Hematopoietic multipotent progenitor cell treated with erythropoietin and hydrocortisone succinate and interleukin-3 and kit ligand, for 4 days (in vitro differentiated cells): ENCODE results near the gene MPV17.
"Not testable (repeated sequence)": the region's sequence is repeated elsewhere in the genome, so short reads cannot be mapped to it uniquely, and the experiment has no call there.

Experiments
- DNase-seq: peaks from one replicate; pipeline ENCODE4 v3.0.0-alpha.2; 2015

MPV17 gene

GRCh38 chr2:27297195-27297594, 25.7 kb downstream of the MPV17 start:
- DNase-seq: no peak

GRCh38 chr2:27296481-27296880, 26.4 kb downstream of the MPV17 start:
- no peak for DNase-seq

DNA sequence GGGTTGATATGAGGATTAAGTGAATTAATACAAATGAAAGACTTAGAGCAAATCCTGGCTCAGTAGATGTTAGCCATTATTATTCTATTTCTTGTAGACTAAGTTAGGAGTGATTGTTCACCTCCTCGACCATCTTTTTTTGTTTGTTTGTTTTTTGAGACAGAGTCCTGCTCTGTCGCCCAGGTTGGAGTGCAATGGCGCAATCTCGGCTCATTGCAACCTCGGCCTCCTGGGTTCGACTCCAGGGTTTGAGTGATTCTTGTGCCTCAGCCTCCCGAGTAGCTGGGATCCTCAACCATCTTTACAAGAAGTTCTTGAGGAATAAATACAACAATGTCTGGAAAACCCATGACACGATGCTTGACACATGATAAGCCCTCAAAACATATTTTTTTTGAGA, 28.0 kb downstream of the MPV17 start:
- no peak for DNase-seq

DNA sequence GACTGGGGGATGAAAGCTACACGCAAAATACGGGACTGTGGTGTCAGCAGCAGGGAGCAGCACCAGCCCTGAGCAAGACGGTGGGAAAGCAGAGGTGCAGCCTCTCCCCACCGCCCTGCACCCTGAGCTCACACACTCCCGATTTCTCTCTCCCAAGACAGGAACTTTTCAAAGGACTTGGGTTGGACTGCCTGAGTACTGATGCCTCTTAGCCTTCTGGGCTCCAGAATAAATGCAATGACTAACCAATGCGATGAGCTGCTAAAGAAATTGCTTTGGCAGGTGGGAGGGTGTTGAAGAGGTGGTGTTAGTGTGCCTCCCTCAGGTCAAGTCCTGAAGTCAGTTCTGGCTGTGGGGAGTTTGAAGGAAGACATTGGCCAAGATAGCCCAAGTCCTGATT, 31.0 kb downstream of the MPV17 start:
- peak; percentile 35 for DNase-seq

GRCh38 chr2:27290549-27290948, 32.3 kb downstream of the MPV17 start:
- DNase-seq: peak; percentile 59

DNA sequence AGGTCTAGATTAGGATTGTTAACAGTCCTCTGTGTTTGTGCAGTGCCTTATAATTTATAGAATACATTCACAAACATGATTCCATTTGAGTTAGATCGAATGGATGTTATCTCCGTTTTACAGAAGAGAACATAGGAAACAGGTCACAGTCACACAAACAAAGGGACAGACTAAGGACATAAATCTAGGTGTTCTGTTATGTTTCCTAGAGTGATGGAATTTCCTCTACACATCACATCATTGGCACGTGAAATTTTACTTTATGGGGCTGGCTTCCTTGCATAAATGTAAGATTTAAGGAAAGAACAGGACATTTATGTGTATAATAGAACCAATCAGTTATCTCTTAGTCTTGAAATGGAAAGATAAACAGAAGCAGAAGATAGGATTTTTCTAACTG, 34.3 kb downstream of the MPV17 start:
- DNase-seq: no peak

GRCh38 chr2:27285481-27285880, 37.4 kb downstream of the MPV17 start:
- no peak for DNase-seq

- no peak for DNase-seq
These were observed 37.9 kb downstream of the MPV17 start for GRCh38 chr2:27284996-27285395.

GRCh38 chr2:27282892-27283291, 40.0 kb downstream of the MPV17 start:
- DNase-seq: no peak

GRCh38 chr2:27281855-27282559, 40.9 kb downstream of the MPV17 start, which contains the start of gene TRIM54:
TRIM54 (plus strand) TSS chr2:27282429; CDS start chr2:27282732, 303 bp downstream.
- DNase-seq: no peak

DNA sequence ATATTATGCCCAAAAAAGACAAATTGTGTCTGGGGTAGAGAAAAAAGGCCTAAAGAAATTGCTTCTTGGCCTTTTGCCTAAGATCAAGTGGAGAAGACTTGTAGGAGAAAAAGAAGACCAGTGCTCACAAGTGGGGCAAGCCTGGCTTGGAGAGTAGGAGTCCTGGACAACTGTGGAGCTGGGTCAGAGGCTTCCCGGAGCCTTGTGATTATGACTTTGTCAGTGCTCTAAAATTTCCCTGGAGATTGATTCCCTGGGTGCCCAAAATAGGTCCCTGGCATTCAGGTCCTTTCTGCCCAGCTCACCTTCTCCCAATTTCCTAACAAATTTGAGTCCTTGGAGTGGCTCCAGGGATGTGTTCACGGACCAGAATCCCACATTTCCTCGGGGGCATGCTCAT, 41.5 kb downstream of the MPV17 start:
- no peak for DNase-seq

DNA sequence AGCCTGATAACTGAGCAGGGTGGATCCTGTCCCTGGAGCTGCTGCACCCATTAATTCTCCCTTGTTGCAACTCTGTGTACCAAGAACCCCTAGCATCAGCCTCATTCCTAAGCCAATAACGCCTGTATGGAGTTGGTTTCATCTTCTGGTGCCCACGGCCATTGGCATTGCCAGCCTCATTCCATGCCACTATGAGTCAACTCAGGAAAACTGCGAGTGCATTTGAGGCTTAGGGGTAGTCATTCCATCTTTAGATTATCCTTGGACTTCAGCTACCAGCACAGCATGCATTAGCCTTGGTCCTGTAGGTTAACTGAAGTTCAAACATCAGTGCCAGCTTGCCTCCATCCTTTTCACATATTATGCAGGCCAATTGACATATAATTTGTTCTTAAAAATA, 42.1 kb downstream of the MPV17 start:
- no peak for DNase-seq

- no peak for DNase-seq
These were observed 44.9 kb downstream of the MPV17 start for GRCh38 chr2:27278010-27278409.

GRCh38 chr2:27275211-27276150, 47.4 kb downstream of the MPV17 start, which contains the start of gene DNAJC5G:
DNAJC5G (plus strand) TSS chr2:27275433; CDS start chr2:27276729, 1,296 bp downstream.
- DNase-seq: no peak

DNA sequence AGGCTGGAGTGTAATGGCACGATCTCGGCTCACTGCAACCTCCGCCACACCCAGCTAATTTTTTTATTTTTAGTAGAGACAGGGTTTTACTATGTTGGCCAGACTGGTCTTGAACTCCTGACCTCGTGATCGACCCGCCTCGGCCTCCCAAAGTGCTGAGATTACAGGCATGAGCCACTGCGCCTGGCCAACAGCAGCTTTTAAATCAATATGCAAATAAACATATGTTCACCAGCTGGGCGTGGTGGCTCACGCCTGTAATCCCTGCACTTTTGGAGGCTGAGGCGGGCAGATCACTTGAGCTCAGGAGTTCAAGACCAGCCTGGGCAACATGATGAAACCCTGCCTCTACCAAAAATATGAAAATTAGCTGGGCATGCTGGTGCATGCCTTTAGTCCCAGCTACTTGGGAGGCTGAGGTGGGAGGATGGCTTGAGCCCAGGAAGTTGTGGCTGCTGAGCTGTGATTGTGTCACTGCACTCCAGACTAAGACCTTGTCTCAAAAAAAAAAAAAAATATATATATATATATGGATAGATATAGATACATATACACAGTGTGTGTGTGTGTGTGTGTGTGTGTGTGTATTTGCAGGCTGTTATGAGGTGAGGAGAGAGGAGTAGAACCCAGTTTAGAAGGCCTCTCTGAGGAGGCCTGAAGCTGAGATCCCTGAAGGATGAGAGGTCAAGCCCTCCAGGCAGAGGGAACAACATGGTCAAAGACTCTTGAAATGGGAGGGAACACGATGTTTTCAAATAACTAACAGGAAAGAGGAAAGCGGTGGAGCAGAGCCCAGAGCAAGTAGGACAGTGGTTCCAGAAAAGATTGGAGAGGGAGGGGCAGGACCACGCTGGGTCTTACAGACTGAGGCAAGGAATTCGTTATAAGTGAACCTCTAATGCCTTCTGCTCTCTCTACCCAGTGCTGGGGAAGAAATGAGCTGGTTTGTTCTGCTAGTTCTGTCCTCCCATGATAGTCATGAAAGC, 50.1 kb downstream of the MPV17 start:
- DNase-seq: not testable (repeated sequence)

DNA sequence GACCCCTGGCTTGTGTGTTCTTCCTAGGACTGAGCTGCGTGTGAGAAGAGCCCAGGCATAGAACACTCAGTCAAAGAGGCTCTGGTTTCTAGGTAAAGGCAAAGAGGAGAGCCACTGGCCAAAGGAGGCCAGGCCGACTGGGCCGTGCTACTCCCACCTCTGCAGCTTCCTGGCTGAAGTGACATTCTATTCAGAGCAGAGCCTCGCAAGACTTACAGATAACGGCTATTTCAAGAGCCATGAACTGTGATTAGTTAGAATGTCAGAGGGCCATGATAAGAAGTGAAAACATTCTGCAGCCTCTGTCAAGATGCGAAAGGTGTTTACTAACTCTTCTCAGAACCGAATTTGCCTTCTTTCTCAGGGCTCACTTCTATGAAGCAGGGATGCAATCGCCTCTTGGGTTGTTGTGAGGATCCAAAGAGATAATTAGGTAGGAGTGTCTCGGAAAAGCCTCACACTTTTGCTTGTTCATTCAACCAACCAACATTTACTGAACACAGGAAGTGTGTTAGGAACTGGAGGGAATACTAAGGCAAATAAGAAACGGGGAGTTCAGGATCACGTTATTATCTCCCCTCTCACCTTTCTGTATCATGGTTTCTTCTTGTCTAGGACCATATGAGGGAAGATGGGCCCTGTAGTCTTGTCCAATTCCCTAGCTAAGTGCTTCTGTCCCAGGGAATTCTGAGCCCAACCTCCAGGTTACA, 51.1 kb downstream of the MPV17 start:
- DNase-seq: no peak

DNA sequence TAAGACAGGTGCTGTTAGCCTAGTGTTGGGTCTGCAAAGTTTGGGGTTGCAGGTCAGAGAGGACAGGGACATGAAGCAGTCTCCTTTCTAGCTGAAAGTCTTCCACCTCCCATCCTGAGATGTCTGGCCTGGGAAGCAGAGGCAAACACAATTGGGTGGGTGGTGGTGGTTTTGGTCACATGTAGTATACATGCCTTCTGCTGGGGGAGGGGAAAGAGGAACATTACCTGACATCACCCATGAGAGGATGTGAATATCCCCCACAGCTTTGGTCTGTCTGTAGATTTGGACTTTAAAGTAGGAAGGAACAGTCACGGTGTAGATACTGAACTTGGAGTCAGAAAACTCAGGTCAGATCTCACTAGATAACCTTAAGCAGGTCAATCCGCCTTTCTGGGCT, 52.2 kb downstream of the MPV17 start:
- no peak for DNase-seq

DNA sequence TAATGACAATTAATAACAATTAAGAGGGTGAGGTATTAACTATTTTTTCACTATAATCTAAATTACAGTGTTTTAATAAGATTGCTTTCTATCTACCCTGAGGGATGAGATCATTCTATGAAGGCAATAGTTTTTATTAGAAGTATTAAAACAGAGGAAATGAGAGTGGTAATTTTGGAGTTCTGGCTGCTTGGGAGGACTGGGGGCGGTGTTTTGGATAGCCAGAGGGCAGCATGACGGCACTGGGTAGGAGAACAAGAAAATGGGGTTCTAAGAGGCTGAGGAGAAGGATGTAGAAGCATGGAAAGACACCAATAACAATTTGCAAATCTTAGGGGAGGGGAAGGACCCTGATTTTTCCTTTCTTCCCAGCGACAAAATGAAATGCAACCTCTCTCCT, 52.8 kb downstream of the MPV17 start:
- DNase-seq: no peak

- not testable (repeated sequence) for DNase-seq
These were observed 54.6 kb downstream of the MPV17 start for GRCh38 chr2:27268296-27268695.

- no peak for DNase-seq
These were observed 57.4 kb downstream of the MPV17 start for GRCh38 chr2:27265536-27265870.

GRCh38 chr2:27264753-27265535, 58.0 kb downstream of the MPV17 start:
- DNase-seq: peak; percentile 82
